Kasumi-1 (cell line): ENCODE data around the gene TKT.
A peak's percentile ranks its signal among the peaks of the same experiment; 100 is the strongest.

Experiments
- DNase-seq, 2 experiments: peaks; one replicate each; lab custom pipeline; 2025; lab: John Stamatoyannopoulos, UW

TKT gene

DNA sequence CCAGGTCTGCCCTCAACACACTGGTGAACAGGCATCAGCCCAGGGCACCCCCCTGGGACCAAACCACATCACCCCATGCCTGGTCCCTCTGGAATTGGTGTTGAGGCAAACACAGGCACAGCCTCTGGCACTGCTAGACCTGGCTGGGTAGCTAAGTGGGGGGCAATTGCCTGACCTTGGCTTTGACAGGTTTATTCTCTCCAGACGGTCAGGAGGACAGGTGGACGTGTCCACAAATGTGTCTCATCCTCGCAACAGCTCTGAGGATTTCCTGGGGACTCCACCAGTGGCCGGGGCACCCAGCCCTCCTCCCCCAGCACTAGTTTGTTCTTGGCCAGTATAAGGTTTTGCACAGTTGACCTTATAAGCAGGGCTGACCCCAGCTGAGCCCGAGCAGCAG lies 31.3 kb downstream of the TKT start:
- DNase-seq, result no peak

- DNase-seq, result no peak
Measured at GRCh38 chr3:53224026-53224425, 31.8 kb downstream of the TKT start.

DNA sequence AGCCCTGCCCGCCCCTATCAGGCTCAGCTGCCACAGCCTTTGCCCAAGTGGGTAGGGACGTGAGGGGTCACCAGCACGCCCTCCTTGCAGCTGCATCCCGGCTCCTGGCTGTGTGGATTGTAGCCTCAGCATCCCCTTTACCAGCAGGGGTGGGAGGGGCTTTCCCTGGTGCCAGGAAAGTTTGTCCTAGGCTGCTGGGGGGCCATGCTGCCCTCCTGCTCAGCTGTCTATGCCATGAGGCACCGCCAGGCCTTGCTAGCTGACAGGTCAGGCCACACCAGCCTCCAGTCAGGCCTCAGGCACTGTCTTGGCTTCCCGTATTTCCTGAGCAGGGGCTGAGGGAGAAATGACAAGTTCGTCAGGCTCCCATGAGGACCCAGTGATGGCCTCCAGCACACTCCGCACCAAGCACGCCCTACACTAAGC lies 32.3 kb downstream of the TKT start:
- DNase-seq, result no peak

- DNase-seq, result no peak
Measured at GRCh38 chr3:53223025-53223424, 32.8 kb downstream of the TKT start.

- no peak for DNase-seq
Measured at GRCh38 chr3:53222183-53222901, 33.5 kb downstream of the TKT start.

DNA sequence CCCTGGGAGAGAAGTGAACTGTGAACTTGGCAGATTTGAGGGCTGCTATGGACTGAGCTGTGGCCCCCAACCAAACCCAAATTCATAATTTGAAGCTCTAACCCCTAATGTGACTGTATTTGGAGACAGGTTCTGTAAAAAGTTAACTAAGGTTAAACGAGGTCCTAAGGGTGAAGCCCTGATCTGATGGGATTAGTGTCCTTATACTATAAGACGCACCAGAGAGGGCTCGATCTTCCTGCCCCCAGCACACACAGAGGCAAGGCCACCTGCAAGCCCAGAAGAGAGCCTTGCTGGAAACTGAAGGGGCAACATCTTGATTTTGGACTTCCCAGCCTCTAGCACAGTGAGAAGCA lies 34.0 kb downstream of the TKT start:
- DNase-seq, result no peak

DNA sequence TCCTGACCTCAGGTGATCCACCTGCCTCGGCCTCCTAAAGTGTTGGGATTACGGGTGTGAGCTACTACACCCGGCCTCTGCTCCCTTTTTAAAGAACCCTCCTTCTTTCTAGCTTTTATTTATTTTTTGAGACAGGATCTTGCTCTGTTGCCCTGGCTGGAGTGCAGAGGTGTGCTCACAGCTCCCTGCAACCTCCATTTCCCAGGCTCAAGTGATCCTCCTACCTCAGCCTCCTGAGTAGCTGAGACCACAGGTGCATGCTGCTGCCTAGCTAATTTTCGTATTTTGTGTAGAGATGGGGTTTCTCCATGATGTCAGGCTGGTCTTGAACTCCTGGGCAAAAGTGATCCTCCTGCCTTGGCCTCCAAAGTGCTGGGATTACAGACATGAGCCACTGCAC lies 34.5 kb downstream of the TKT start:
- no peak for DNase-seq

- DNase-seq, result peak; percentile 82 to 84
Measured at GRCh38 chr3:53219895-53220483, 35.8 kb downstream of the TKT start.

DNA sequence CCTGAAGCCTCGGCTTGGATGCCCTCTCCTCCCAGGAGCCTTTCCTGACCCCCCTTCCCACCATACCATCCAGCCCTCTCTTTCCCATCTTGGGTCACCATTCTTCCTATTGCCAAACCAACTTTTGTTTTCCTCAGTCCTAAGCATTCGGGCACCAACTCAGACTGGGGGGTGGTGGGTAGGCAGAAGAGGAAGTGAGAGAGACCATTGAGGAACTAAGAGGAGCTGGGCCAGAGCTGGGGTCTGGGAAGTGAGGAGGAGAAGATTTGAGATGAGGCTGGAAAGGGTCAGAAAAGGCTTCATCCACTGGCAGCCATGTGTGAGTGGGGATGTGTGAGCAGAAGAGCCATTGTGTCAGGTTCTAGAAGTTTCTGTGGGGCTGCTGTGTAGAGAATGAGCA lies 37.7 kb downstream of the TKT start:
- peak; percentile 25 to 32 for DNase-seq

- no peak for DNase-seq
Measured at GRCh38 chr3:53217175-53217574, 38.6 kb downstream of the TKT start.

GRCh38 chr3:53216723-53217122 lies 39.1 kb downstream of the TKT start:
- no peak for DNase-seq

GRCh38 chr3:53215816-53216215 lies 40.0 kb downstream of the TKT start:
- no peak for DNase-seq

GRCh38 chr3:53213276-53213675 lies 42.5 kb downstream of the TKT start:
- no peak for DNase-seq

- DNase-seq, result no peak
Measured at GRCh38 chr3:53211706-53212702, 43.8 kb downstream of the TKT start.

- no peak for DNase-seq
Measured at GRCh38 chr3:53202331-53203015, 53.3 kb downstream of the TKT start.

- DNase-seq, result no peak
Measured at GRCh38 chr3:53200501-53201498, 55.0 kb downstream of the TKT start.

- DNase-seq, result no peak
Measured at GRCh38 chr3:53199834-53200233, 56.0 kb downstream of the TKT start.

- no peak for DNase-seq
Measured at GRCh38 chr3:53198996-53199395, 56.8 kb downstream of the TKT start.

GRCh38 chr3:53198256-53198977 lies 57.4 kb downstream of the TKT start:
- DNase-seq, result no peak
